Kidney (tissue), 14 donors: ENCODE data around the gene SLC26A1. TPM values are rescaled to one million over a fixed set of nuclear protein-coding genes. Genes with fewer than 3 reads are reported as not detected.
"Not testable (repeated sequence)": the region's sequence is repeated elsewhere in the genome, so short reads cannot be mapped to it uniquely, and the experiment has no call there.

Source experiments
- DNase-seq, 5 donors: peaks; one replicate each; pipeline ENCODE4 v3.0.0-alpha.2; 2013 to 2020
- FAIRE-seq: peaks from 2 replicates; lab custom pipeline; 2012; peaks lifted over from hg19 to GRCh38; lab: Jason Lieb, UNC
- H3K27ac ChIP-seq, 2 donors: one replicate each; pipeline ENCODE4 v1.7.0; 2013; ENCODE audit warnings: low read depth in 2 of 2, low read length in 2 of 2, inconsistent platforms in 1 of 2
- H3K27me3 ChIP-seq: one replicate; pipeline ENCODE4 v1.7.1; 2013; ENCODE audit warnings: low read length, inconsistent platforms; ENCODE audit not compliant: control insufficient read depth, insufficient read depth
- H3K36me3 ChIP-seq, 3 donors: one replicate each; pipeline versions ENCODE4 v1.7.0 to v1.7.1; 2013; ENCODE audit warnings: low read length in 3 of 3, control low read depth in 1 of 3, inconsistent platforms in 1 of 3; ENCODE audit not compliant: insufficient read depth in 3 of 3, control insufficient read depth in 2 of 3
- H3K4me1 ChIP-seq, 3 donors: one replicate each; pipeline versions ENCODE4 v1.7.0 to v1.7.1; 2013; ENCODE audit warnings: low read length in 3 of 3, inconsistent platforms in 1 of 3, low read depth in 1 of 3; ENCODE audit not compliant: control insufficient read depth in 2 of 3, insufficient read depth in 2 of 3
- H3K4me3 ChIP-seq, 3 donors: one replicate each; pipeline versions ENCODE4 v1.7.0 to v1.8.1; 2013; ENCODE audit warnings: low read length in 3 of 3, control low read depth in 1 of 3, inconsistent platforms in 1 of 3
- H3K9ac ChIP-seq, 3 donors: one replicate each; pipeline versions ENCODE4 v1.7.0 to v1.7.1; 2013; ENCODE audit warnings: low read length in 3 of 3, control low read depth in 1 of 3, inconsistent platforms in 1 of 3
- H3K9me3 ChIP-seq, 3 donors: one replicate each; pipeline versions ENCODE4 v1.7.0 to v1.7.1; 2013; ENCODE audit warnings: low read length in 3 of 3, control low read depth in 1 of 3, inconsistent platforms in 1 of 3; ENCODE audit not compliant: control insufficient read depth in 2 of 3, insufficient read depth in 1 of 3
- intact Hi-C: fragments of 100-400 bp; cut with DNase I; formaldehyde crosslinking; loops from one replicate; pipeline ENCODE4 v1.11.1; 2022
- polyA plus RNA-seq: library from polyadenylated mRNA; stranded (reverse); fragments of 350-450 nt; fragmentation: Illumina TruSeq; extraction: RNeasy Lipid Tissue Mini Kit (QIAGEN cat#74804); gene quantifications from one replicate; pipeline ENCODE4 v1.2.3, GENCODE V29; 2014; ENCODE audit warnings: low read depth, low replicate concordance; ENCODE audit not compliant: insufficient read depth
- total RNA-seq: library from RNA; stranded (reverse); fragmentation: NEBNext Ultra II Directional; extraction: Animal tissue kit (Norgen Biotek cat#: 25700); gene quantifications from one replicate; pipeline ENCODE4 v1.2.1, GENCODE V29; 2021
- TF ChIP-seq, protein P1 (sequence below): IDR thresholded peaks from 3 replicates; pipeline ENCODE4 v1.5.1; 2012; ENCODE audit warnings: mild to moderate bottlenecking, moderate library complexity, borderline replicate concordance; ENCODE audit not compliant: insufficient read depth; ENCODE audit errors: extremely low read depth
- donor health status: control.
- donor health status: control.
- donor health status: control.
- donor health status: control.
- donor health status: control.
- donor health status: DM: yes; HTN: yes; CAD: no.
- donor health status: Normal renal cell carcinoma (clear cell type).

SLC26A1 gene
- total and polyA plus RNA-seq, 2 donors from 2014 or later = 2.9 to 10.2 TPM

DNA sequence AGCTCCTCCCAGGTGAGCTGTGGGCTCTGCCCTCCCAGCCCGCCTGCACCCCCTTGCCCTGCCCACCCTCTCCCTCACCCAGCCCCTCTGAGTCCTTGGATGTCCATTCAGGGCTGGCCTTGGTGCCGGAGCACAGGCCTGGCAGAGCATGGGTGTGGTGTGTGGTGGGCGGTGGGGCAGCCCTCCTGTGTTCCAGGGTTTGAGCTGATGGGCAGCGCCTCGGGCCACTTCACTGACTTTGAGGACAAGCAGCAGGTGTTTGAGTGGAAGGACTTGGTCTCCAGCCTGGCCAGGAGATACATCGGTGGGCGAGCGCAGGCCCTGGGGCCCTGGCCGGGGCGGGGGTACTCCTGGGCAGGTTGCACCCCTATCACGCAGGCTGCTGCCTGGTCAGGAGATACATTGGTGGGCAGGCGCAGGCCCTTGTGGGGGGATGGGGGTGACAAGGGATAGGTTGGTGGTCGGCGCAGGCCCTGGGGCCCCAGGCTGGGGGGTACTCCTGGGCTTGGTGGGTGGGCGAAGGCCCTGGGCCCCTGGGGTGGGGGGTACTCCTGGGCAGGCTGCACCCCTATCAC, 7.6 kb upstream of the SLC26A1 start:
- intact Hi-C loops = no loop called here
- FAIRE-seq = no peak
- H3K27me3 ChIP-seq = peaks cover 19% of the 10 kb centered on the region
- H3K36me3 ChIP-seq = no peaks in the 10 kb centered on the region
- H3K4me3 ChIP-seq = no peak overlapping the region
- peaks cover 0 to 10% (median 5%) of the 10 kb centered on the region in 3 donors for H3K4me1 ChIP-seq
- H3K9me3 ChIP-seq = no peaks in the 10 kb centered on the region
- TF ChIP-seq, protein P1, sequence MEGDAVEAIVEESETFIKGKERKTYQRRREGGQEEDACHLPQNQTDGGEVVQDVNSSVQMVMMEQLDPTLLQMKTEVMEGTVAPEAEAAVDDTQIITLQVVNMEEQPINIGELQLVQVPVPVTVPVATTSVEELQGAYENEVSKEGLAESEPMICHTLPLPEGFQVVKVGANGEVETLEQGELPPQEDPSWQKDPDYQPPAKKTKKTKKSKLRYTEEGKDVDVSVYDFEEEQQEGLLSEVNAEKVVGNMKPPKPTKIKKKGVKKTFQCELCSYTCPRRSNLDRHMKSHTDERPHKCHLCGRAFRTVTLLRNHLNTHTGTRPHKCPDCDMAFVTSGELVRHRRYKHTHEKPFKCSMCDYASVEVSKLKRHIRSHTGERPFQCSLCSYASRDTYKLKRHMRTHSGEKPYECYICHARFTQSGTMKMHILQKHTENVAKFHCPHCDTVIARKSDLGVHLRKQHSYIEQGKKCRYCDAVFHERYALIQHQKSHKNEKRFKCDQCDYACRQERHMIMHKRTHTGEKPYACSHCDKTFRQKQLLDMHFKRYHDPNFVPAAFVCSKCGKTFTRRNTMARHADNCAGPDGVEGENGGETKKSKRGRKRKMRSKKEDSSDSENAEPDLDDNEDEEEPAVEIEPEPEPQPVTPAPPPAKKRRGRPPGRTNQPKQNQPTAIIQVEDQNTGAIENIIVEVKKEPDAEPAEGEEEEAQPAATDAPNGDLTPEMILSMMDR = no peak
- no peak overlapping the region for H3K27ac ChIP-seq
- H3K9ac ChIP-seq = no peak overlapping the region
- DNase-seq = no peak

DNA sequence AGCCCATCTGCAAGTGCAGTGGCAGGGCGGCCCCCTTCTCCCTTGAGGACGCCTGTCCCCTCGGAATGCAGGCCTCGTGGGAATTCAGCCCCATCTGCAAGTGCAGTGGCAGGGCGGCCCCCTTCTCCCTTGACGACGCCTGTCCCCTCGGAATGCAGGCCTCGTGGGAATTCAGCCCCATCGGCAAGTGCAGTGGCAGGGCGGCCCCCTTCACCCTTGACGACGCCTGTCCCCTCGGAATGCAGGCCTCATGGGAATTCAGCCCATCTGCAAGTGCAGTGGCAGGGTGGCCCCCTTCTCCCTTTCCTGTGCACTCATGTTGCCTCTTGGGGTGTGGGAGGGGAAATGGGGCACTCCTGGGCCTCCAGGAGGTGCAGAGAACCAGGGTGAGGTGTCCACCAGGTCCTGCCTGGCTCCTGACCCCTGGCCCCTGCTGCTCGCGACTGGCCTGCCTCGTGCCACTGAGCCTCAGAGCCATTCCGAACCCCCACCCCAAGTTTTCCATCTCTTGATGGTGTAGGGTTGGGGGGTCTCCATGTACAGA, 6.8 kb upstream of the SLC26A1 start:
- H3K27ac ChIP-seq = no peak overlapping the region
- H3K4me1 ChIP-seq = peaks cover 0 to 10% (median 5%) of the 10 kb centered on the region in 3 donors
- TF ChIP-seq, protein P1 = no peak
- intact Hi-C loops = no loop called here
- FAIRE-seq = no peak
- H3K9ac ChIP-seq = no peak overlapping the region
- DNase-seq = no peak
- peaks cover 19% of the 10 kb centered on the region for H3K27me3 ChIP-seq
- no peak overlapping the region for H3K4me3 ChIP-seq
- no peaks in the 10 kb centered on the region for H3K36me3 ChIP-seq
- H3K9me3 ChIP-seq = no peaks in the 10 kb centered on the region

DNA sequence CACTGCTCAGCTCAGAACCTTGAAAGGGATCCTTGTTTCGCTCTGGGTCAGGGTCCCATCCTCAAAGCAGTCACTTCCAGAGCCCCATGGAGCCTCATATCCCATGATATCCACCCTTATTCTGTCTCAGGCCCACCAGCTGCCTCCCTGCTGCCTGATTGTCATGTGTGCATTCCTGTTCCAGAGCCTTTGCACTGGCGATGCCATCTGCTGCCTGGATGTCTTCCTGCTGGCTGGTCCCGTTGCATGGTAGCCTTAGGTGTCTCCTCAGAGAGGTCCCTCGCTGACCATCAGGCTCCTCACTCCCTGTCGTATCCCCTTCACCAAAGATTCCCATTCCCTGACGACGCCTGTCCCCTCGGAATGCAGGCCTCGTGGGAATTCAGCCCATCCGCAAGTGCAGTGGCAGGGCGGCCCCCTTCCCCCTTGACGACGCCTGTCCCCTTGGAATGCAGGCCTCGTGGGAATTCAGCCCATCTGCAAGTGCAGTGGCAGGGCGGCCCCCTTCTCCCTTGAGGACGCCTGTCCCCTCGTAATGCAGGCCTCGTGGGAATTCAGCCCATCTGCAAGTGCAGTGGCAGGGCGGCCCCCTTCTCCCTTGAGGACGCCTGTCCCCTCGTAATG, 6.1 kb upstream of the SLC26A1 start:
- H3K27me3 ChIP-seq = peaks cover 19% of the 10 kb centered on the region
- peak in 1 of 5 donors; percentile 41 for DNase-seq
- H3K36me3 ChIP-seq, intact Hi-C loops, H3K4me3 ChIP-seq, H3K4me1 ChIP-seq, H3K27ac ChIP-seq, H3K9me3 ChIP-seq, FAIRE-seq, H3K9ac ChIP-seq: not testable (repeated sequence)

DNA sequence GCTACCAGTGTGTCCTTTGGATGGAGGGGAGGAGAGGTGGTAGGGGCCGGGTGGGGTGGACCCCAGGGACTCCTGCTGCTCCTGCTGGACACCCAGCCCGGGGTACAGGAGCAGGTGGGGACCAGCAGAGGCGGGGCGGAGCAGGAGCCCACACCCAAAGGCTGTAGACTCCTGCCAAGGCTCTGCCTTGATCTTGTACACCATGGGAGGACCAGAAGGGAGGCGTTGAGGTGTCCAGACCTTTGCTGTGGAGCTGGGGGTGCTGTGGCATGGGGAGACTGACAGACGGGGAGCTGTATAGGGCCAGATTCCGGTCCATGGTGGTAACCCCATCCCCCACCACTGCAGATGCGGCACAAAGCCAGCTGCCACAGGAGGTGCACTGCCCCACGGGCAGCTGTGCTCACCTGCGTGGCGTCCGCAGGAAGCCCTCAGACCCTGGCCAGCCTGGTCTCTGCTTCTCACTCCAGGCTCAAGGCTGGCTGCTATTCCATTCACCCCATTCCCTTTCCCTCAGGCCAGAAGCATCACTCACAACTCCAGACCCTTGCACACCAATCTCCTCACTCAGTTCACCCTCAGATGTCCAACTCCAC, 5.0 kb upstream of the SLC26A1 start:
- no peak overlapping the region for H3K9ac ChIP-seq
- no peak overlapping the region for H3K27ac ChIP-seq
- no peaks in the 10 kb centered on the region for H3K9me3 ChIP-seq
- FAIRE-seq (no peak), DNase-seq (peak in 2 of 5 donors; percentile 59 to 64)
- no peaks in the 10 kb centered on the region for H3K36me3 ChIP-seq
- TF ChIP-seq, protein P1 = no peak
- peaks cover 13% of the 10 kb centered on the region for H3K27me3 ChIP-seq
- H3K4me1 ChIP-seq = peaks cover 0 to 12% (median 5%) of the 10 kb centered on the region in 3 donors
- intact Hi-C loops = no loop called here
- H3K4me3 ChIP-seq = no peak overlapping the region
